Panc1 (cell line): ENCODE measurements around the gene HSPB2. TPM values are rescaled to one million over a fixed set of nuclear protein-coding genes. Genes with fewer than 3 reads are reported as not detected.
A peak's percentile ranks its signal among the peaks of the same experiment; 100 is the strongest.

ENCODE experiments used
- ATAC-seq: fragments of 200-7000 bp; cut with Tn5 transposase; 2 replicates; pipeline ENCODE4 v1.9.1; 2020; ENCODE audit warnings: mild to moderate bottlenecking, moderate library complexity
- BruUV-seq: library from RNA; stranded (reverse); fragments of 400-500 nt; replicated peaks from 2 replicates; lab custom pipeline; 2021; lab: Mats Ljungman, UMichigan
- CTCF ChIA-PET: fragments of 300-600 bp; sonication (Branson Sonifier 250); formaldehyde crosslinking; loops from one replicate; lab custom pipeline; 2022; ENCODE audit warnings: antibody characterized with exemption; lab: Charles Lee
- POLR2A ChIA-PET: fragments of 300-600 bp; sonication (Branson Sonifier 250); formaldehyde crosslinking; loops from one replicate; lab custom pipeline; 2022; ENCODE audit warnings: antibody characterized with exemption; lab: Charles Lee
- DNase-seq: peaks from one replicate; pipeline ENCODE4 v3.0.0-alpha.2; 2010; ENCODE audit warnings: low read depth, low spot score
- H3K27ac ChIP-seq: 2 replicates; pipeline ENCODE4 v1.5.1; 2011; ENCODE audit warnings: mild to moderate bottlenecking, low read length, inconsistent platforms
- H3K27me3 ChIP-seq: fragments of 200-500 bp; sonication (Bioruptor generic); 2 replicates; pipeline ENCODE4 v1.6.0; 2014; ENCODE audit warnings: low read length, inconsistent platforms; ENCODE audit not compliant: control insufficient read depth, insufficient read depth
- H3K36me3 ChIP-seq: fragments of 200-500 bp; sonication (Bioruptor generic); 2 replicates; pipeline ENCODE4 v1.5.1; 2014; ENCODE audit warnings: inconsistent platforms, mild to moderate bottlenecking, low read length, moderate library complexity; ENCODE audit not compliant: control insufficient read depth, insufficient read depth
- H3K4me1 ChIP-seq: 2 replicates; pipeline ENCODE4 v1.5.1; 2011; ENCODE audit warnings: inconsistent platforms, mild to moderate bottlenecking, low read length, moderate library complexity; ENCODE audit not compliant: control insufficient read depth, insufficient read depth
- H3K4me3 ChIP-seq, 2 experiments: 2 replicates each; pipeline ENCODE4 v1.5.1; 2011 to 2012; ENCODE audit warnings: low read depth in 2 of 2, low read length in 2 of 2, mild to moderate bottlenecking in 2 of 2, inconsistent platforms in 1 of 2, moderate library complexity in 1 of 2
- H3K9me3 ChIP-seq: fragments of 200-500 bp; sonication (Bioruptor generic); 2 replicates; pipeline ENCODE4 v1.5.1; 2014; ENCODE audit warnings: low read depth, mild to moderate bottlenecking, inconsistent platforms, low read length, moderate library complexity; ENCODE audit not compliant: control insufficient read depth, insufficient read depth
- POLR2AphosphoS5 ChIP-seq: IDR thresholded peaks from 2 replicates; pipeline ENCODE4 v1.6.1; 2012; ENCODE audit warnings: mild to moderate bottlenecking, low read depth, low read length, moderate library complexity
- SIN3A ChIP-seq: IDR thresholded peaks from 2 replicates; pipeline ENCODE4 v1.6.1; 2012; ENCODE audit warnings: low read depth, mild to moderate bottlenecking, low read length, moderate library complexity, borderline replicate concordance; ENCODE audit not compliant: insufficient read depth
- TCF7L2 ChIP-seq: IDR thresholded peaks from 2 replicates; pipeline ENCODE4 v1.6.1; 2011; ENCODE audit warnings: mild to moderate bottlenecking, low read depth, low read length, inconsistent platforms
- in situ Hi-C: cut with HindIII; loops from 2 replicates; pipeline ENCODE4 v1.10.0; 2016; ENCODE audit warnings: low sequenced_read_pairs, low pct_unique_long_range_greater_than_20kb
- intact Hi-C: fragments of 100-400 bp; cut with micrococcal nuclease; formaldehyde crosslinking; loops from one replicate; pipeline ENCODE4 v1.10.0; 2022; ENCODE audit not compliant: unreplicated experiment
- total RNA-seq: library from RNA; stranded (reverse); gene quantifications from one replicate; pipeline ENCODE4 v1.2.1, GENCODE V29; 2021; ENCODE audit not compliant: unreplicated experiment
- TF ChIP-seq, protein P1 (sequence below): fragments of 450-650 bp; IDR thresholded peaks from 2 replicates; pipeline ENCODE4 v1.5.1; 2017; ENCODE audit warnings: mild to moderate bottlenecking
- TF ChIP-seq, protein P2 (sequence below), 2 experiments: IDR thresholded peaks; 2 replicates each; pipeline ENCODE4 v1.6.1; 2011 to 2012; ENCODE audit warnings: low read depth in 2 of 2, control low read depth in 1 of 2, low read length in 1 of 2, mild to moderate bottlenecking in 1 of 2, moderate library complexity in 1 of 2; ENCODE audit not compliant: insufficient read depth in 1 of 2

HSPB2 gene
- total RNA-seq, 1 experiment from 2014 or later: not detected

DNA sequence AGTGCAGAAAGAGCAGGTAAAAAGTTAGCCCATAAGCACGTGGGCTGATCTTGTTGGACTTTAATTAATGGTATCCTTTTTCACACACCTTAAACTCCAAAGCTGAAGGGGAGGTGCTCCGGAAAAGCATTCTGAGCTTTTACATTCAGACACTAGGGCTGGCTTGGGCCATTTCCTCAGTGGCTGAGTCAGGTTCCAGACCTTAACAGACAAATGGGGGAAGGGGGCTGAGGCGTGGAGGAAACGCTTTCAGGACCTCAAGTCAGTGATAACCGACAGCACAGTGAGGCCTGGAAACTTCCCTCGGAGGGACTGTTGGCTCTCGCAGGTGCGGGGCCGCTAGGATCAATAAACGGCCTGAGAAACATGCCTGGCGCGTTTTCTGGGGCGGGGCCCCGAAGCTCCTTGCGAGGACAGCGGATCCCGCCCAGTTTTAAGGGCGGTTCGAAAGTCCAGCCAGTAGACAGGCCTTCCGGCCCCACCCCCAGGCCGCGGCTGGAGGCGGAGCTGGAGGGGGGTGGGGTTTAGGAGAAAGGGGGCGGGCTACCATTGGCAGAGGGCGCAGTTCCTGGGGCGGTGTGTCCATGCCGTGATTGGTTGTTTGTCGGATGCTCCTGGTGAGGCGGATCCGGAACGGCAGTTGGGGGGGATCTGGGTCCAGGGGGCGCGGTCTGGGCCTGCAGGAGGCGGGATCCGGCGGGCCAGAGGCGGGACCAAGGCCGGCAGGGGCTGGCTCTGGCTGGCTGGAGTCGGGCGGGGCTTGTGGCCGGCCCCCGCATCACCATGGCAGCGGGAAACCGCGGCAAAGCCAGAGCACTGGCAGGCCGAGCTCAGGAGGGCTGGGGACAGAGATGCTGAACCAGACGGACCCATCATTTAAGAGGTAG lies 14.2 kb downstream of the HSPB2 start:
- POLR2A ChIA-PET: interaction anchor here (0.6 to 1.2 kb wide), 9 partner anchors 9 to 237 kb away, joined by 3 to 6 read pairs (median 3); partner anchors contain the start of genes ALG9 and IL18
- intact Hi-C loops: no loop called here
- Histone ChIP-seq H3K36me3 (no peaks in the 10 kb centered on the region), H3K9me3 (no peaks in the 10 kb centered on the region), H3K27me3 (no peaks in the 10 kb centered on the region), H3K4me1 (peaks cover 15% of the 10 kb centered on the region; the same call in 1 of the 2 replicates), H3K27ac (peak overlapping the region; percentile 96), H3K4me3 (peak overlapping the region; percentile 57 to 81)
- in situ Hi-C loops: no loop called here
- peak; percentile 98 for ATAC-seq
- BruUV-seq: no TSS peak
- peak; percentile 87; the same call in 1 of the 2 replicates for TF ChIP-seq SIN3A
- peak; percentile 94 for TF ChIP-seq POLR2AphosphoS5
- TF ChIP-seq, protein P1, sequence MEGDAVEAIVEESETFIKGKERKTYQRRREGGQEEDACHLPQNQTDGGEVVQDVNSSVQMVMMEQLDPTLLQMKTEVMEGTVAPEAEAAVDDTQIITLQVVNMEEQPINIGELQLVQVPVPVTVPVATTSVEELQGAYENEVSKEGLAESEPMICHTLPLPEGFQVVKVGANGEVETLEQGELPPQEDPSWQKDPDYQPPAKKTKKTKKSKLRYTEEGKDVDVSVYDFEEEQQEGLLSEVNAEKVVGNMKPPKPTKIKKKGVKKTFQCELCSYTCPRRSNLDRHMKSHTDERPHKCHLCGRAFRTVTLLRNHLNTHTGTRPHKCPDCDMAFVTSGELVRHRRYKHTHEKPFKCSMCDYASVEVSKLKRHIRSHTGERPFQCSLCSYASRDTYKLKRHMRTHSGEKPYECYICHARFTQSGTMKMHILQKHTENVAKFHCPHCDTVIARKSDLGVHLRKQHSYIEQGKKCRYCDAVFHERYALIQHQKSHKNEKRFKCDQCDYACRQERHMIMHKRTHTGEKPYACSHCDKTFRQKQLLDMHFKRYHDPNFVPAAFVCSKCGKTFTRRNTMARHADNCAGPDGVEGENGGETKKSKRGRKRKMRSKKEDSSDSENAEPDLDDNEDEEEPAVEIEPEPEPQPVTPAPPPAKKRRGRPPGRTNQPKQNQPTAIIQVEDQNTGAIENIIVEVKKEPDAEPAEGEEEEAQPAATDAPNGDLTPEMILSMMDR: no peak
- TF ChIP-seq, protein P2, sequence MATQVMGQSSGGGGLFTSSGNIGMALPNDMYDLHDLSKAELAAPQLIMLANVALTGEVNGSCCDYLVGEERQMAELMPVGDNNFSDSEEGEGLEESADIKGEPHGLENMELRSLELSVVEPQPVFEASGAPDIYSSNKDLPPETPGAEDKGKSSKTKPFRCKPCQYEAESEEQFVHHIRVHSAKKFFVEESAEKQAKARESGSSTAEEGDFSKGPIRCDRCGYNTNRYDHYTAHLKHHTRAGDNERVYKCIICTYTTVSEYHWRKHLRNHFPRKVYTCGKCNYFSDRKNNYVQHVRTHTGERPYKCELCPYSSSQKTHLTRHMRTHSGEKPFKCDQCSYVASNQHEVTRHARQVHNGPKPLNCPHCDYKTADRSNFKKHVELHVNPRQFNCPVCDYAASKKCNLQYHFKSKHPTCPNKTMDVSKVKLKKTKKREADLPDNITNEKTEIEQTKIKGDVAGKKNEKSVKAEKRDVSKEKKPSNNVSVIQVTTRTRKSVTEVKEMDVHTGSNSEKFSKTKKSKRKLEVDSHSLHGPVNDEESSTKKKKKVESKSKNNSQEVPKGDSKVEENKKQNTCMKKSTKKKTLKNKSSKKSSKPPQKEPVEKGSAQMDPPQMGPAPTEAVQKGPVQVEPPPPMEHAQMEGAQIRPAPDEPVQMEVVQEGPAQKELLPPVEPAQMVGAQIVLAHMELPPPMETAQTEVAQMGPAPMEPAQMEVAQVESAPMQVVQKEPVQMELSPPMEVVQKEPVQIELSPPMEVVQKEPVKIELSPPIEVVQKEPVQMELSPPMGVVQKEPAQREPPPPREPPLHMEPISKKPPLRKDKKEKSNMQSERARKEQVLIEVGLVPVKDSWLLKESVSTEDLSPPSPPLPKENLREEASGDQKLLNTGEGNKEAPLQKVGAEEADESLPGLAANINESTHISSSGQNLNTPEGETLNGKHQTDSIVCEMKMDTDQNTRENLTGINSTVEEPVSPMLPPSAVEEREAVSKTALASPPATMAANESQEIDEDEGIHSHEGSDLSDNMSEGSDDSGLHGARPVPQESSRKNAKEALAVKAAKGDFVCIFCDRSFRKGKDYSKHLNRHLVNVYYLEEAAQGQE (IDR thresholded peaks at IDR 0.05; ENCODE audit: insufficient read depth in 1 of 2, low read depth in 2 of 2, low read length in 1 of 2): no peak
- peak; percentile 87 for DNase-seq
- CTCF ChIA-PET: interaction anchor here (0.5 to 1.0 kb wide), 3 partner anchors 55 to 221 kb away, joined by 3 to 7 read pairs (median 6); no protein-coding TSS in a partner anchor

DNA sequence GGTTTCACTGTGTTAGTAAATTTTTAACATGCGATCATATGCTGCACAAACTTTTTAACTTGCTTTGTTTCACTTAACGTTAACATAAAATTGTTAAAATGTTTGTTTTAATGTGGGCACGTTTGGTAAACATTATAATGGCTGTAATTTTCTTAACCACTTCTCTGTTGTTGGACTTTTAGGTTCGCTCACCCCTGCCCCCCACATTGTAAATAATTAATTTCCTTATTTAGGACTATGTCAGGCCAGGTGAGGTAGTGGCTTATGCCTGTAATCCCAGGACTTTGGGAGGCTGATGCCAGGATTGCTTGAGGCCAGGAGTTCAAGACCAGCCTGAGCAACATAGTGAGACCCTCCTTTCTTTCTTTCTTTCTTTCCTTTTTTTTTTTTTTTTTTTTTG lies 17.9 kb downstream of the HSPB2 start:
- no peak for ATAC-seq
- Histone ChIP-seq H3K9me3 (no peaks in the 10 kb centered on the region), H3K4me1 (peaks cover 9% of the 10 kb centered on the region; the same call in 1 of the 2 replicates), H3K27me3 (no peaks in the 10 kb centered on the region), H3K36me3 (no peaks in the 10 kb centered on the region), H3K4me3 (no peak overlapping the region), H3K27ac (no peak overlapping the region)
- no peak for DNase-seq
- ChIA-PET CTCF (no interaction called here), POLR2A (interaction anchor here (0.6 to 1.7 kb wide), 2 partner anchors 7 to 36 kb away, joined by 3 to 4 read pairs; no protein-coding TSS in a partner anchor)
- in situ Hi-C loops (no loop called here), intact Hi-C loops (no loop called here)
- TF ChIP-seq, protein P2 (IDR thresholded peaks at IDR 0.05; ENCODE audit: insufficient read depth in 1 of 2, low read depth in 2 of 2, low read length in 1 of 2): no peak
- TF ChIP-seq POLR2AphosphoS5 (no peak), TCF7L2 (no peak), SIN3A (no peak)
- TF ChIP-seq, protein P1: no peak
- no TSS peak for BruUV-seq
